Effector CD4-positive, alpha-beta T cell (primary cell): ENCODE measurements around the gene MDP1.
"Not testable (repeated sequence)": the region's sequence is repeated elsewhere in the genome, so short reads cannot be mapped to it uniquely, and the experiment has no call there.

Source experiments
- DNase-seq: peaks from one replicate; pipeline ENCODE4 v3.0.0-alpha.2; 2020

The MDP1 gene

DNA sequence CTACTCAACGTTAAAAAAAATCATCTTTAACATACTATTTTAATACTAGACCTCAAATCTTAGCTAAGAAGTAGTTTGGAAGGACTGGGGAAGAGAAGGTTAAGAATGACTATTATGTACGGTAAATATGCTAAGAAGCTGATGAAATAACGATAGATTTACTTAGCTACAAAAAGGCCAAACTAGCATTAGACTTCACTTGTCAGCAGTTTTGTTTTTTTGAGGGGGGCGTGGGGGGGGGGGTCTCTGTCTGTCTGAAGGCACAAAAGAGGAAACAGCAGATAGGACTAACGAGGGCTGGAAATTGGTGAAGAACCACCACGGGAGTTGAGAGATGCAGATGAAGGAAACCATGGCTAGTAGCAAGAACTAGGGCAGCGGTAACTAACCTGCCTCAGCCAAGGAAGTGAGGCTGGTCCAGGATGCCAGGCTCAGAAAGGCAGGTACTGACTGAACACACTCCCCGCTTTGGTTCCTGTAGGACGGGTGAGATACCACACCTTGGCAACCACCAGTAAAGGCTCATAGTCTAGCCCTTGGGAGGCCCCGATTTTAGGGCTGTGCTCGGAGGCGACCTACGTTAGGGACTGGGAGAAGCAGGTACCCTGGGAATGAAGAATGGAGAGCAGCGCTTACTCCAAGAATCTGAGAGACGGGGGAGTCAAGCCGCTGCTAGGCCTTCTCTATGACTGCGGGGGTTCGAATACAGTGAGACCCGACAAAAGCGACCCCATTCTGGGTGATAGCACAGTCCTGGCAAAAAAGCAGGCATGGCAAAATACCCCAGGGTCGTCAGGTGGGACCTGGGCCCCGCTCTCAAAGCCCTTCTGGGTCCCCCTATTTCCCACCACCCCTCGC is 15.6 kb upstream of the MDP1 start:
- no peak for DNase-seq

- DNase-seq = no peak
These were observed 13.0 kb upstream of the MDP1 start for GRCh38 chr14:24228902-24229301.

- no peak for DNase-seq
These were observed 10.6 kb upstream of the MDP1 start for GRCh38 chr14:24226473-24226872.

GRCh38 chr14:24224618-24225071 is 8.8 kb upstream of the MDP1 start:
- DNase-seq = no peak

DNA sequence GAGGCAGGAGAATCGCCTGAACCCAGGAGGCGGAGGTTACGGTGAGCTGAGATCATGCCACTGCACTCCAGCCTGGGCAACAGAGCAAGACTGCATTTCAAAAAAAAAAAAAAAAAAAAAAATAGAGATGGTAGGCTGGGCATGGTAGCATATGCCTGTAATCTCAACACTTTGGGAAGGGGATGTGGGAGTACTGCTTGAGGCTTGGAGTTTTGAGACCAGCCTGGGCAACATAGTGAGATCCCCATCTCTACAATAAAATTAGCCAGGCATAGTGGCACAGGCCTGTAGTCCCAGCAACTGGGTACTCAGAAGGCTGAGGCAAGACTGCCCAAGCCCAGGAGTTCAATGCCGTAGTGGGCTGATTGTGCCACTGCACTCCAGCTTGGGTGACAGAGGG is 7.1 kb upstream of the MDP1 start:
- not testable (repeated sequence) for DNase-seq

- DNase-seq = no peak
These were observed 3.7 kb upstream of the MDP1 start for GRCh38 chr14:24219521-24219920.

DNA sequence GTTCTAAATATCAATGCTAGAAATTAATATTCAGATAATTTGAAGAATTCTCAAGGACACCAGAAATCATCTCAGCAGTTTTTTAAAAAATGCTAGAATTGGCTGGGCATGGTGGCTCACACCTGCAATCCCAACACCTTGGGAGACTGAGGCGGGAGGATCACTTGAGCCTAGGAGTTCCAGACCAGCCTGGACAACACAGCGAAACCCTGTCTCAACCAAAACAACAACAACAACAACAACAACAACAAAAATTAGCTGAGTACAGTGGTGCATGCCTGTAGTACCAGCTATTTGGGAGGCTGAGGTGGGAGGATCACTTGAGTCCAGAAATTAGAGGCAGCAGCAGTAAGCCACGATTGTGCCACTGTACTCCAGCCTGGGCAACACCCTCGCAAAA is 3.2 kb upstream of the MDP1 start:
- no peak for DNase-seq

GRCh38 chr14:24216876-24217275 is 1.0 kb upstream of the MDP1 start:
- not testable (repeated sequence) for DNase-seq

DNA sequence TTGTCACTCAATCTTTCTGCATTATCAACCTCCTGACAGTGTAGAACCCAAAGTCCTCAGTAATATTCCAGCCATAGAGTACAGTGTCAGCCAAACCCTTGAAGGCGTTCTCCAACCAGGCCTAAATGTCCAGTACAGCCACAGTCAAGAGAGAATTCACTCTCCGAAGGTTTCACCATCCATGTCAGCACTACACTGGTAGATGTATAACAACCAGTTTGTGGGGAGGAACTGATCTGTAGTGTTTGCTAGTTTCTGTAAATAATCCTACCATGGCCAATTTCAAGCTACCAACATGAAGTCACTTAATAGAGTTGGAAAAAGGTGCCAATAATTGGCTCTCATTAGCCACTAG is 456 bp upstream of the MDP1 start:
- DNase-seq = no peak

DNA sequence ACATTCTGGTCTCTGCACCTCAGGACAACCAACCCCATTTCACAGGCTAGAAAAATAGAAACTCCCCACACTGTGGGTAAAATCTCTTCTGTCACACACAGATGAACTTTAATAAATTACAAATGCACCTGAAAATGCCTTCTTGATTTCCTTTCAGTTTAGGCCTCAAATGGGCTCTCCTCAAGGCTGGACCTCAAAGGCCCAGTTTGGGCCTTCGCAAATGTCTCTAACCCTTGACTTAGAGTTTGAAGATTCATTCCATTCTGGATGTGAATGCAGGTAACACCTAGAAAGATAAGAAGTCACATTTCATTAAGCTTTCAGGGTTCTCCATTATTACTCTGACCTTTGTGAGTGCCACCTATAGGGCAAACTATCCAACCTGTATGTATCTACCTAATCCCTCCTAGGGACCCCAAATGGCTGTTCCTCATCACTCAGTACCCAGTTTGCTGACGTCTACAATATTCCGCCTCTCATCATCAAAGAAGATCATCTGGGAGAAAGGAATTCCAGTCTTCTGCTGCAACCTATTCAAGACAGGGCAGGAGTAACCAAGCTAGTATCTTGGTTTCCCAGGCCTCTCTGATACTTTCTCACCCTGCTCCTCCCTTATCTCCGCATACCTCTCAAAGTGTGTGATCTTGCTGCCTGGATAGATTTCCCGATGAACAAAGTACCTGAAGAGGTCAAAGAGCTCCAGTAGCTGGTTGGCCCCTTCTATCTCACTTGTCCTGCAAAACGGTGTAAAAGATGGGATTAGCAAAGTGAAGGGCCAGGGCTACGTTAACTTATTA is 1.8 kb downstream of the MDP1 start:
- DNase-seq = no peak

DNA sequence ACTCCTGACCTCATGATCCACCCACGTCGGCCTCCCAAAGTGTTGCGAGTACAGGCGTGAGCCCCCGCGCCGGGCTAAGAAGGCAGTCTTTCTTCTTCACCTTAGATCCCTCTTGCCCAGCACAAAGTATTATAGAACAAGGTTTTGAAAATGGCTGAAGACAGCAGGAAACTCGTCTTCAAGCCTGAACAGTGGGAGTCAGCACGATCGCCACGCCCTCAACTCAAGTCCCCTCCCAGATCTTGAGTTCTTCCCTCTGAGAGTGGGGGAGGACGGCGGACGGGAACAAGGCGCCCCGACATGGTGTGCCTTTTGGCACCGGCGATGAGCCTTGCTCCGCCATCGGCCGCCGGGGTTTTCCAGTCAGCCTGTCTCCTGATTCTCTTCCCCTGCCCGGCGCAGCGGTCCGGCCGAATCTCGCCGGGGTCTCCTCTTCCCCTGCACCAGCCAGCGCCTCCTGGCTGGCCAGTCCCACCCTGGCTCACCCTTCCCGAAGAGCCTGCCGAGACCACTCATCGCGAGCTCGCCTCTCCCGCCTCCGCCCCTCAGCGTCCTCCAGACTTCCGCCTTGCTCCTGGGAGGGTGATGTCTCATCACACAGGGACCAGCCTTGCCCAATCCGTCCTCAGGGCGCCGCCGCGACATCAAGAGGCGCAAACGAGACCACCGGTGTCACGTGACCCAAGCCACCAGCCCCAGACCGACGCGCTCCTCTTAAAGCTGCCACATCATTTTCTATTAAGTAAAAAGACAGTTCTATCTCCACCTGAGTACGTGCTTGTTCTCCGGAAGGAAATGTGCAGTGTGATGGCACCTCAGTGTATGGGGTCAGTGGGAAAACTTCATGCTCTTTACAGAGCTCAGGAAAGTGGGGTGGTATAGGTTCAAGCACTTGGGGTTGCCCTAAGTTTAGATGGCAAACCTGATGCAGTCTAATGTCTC is 2.7 kb downstream of the MDP1 start, which contains the start of gene CHMP4A:
CHMP4A (minus strand) TSS at position 565 of the 942 bp plus-strand sequence; CDS start at position 516, 49 bp downstream.
- peak; percentile 97 for DNase-seq

DNA sequence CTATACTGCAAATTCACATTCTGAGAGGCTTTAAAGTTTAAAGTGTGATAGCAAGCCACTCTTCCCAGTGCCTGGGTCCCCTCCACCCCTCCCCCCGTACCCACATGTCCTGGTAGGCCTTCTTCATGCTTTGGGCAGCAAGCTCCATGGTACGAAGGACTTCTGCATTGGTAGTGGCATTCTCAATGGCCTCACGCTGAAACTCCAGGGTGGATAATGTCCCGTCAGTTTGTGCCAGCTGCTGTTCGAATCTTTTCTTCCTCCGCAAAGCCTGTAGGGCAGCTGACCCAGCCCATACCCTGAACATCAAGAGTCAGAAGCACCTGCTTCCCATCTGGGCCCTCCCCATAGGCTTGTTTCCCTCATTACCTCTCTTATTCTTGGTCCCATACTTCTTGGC is 4.6 kb downstream of the MDP1 start:
- DNase-seq = no peak

GRCh38 chr14:24207625-24208024 is 8.2 kb downstream of the MDP1 start:
- DNase-seq = no peak

- no peak for DNase-seq
These were observed 8.7 kb downstream of the MDP1 start for GRCh38 chr14:24207104-24207551.

DNA sequence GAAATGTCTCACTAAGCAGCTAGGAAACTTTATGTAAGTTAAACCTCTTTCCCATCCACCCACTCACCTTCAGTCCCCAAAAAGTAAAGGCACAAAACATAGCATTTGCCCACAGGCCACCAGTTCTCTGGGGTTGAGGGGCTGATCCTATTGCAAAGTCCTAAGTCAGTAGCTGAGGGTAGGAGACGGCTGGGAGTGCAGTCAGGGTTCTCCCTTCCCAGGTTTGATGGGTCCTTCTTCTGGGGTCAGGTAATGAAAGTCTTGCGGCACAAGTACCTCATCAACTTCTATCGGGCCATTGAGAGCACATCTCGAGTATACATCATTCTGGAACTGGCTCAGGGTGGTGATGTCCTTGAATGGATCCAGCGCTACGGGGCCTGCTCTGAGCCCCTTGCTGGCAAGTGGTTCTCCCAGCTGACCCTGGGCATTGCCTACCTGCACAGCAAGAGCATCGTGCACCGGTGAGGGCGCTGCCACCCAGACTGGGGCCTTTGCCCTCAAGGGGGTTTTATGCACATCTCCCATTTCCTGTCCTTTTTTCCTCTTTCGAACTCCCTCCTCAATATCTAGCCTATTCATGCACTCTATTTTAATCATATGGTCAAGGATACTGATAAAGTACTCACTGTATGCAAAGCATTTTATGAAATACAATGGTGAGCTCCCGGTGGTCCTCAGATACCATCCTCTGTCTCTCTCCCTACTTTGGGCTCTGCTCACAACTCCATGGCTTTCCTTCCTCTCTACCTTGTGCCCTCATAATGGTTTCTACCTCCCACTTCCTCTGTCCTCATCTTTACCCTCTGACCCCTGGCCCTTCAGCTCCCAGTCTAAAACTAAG is 9.4 kb downstream of the MDP1 start:
- DNase-seq = no peak

- no peak for DNase-seq
These were observed 11.4 kb downstream of the MDP1 start for GRCh38 chr14:24204163-24205146.

GRCh38 chr14:24203249-24203886 is 12.5 kb downstream of the MDP1 start:
- not testable (repeated sequence) for DNase-seq

GRCh38 chr14:24202538-24202937 is 13.3 kb downstream of the MDP1 start:
- not testable (repeated sequence) for DNase-seq

DNA sequence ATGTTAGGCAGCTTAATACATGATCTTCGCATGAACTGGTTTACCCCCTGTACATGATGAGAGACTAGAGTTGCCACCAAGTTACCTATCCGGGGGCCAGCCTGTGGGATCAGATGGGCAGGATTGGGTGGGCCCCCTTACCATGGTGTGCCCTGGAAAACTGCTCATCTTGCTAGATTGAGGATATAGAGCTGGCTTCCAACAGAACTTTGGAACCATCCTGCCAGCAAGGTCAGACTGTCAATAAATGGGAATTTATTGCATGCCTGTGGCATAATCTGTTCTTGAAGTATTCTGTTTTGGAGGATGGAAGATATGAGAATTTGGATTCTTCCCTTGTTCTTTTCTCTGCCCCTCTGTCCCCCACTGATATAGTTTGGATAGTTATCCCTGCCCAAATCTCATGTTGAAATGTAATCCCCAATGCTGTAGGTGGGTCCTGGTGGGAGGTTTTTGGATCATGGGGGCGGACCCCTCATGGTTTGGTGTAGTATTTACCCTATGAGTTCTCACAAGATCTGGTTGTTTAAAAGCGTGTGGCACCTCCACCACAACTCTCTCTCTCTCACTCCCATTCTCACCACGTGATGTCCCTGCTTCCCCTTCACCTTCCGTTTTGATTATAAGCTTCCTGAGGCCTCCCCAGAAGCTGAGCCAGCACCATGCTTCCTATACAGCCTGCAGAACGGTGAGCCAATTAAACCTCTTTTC is 16.9 kb downstream of the MDP1 start:
- no peak for DNase-seq
